Esophagus mucosa (tissue), 1 donor: ENCODE measurements around the gene SSX1. TPM values are rescaled to one million over a fixed set of nuclear protein-coding genes. Genes with fewer than 3 reads are reported as not detected.
"Not testable (repeated sequence)": the region's sequence is repeated elsewhere in the genome, so short reads cannot be mapped to it uniquely, and the experiment has no call there.

Experiments
- ATAC-seq: fragments of 200-7000 bp; cut with Tn5 transposase; one replicate; pipeline ENCODE4 v1.9.1; 2020
- total RNA-seq: library from RNA; stranded (reverse); gene quantifications from one replicate; pipeline ENCODE4 v1.2.4, GENCODE V29; 2023
- donor health status: DM: yes; HTN: yes; CAD: no.

Gene SSX1
- total RNA-seq = not detected

- ATAC-seq = not testable (repeated sequence)
Observed at GRCh38 chrX:48255062-48255796, at the start of gene SSX1. TSS of gene SSX1 (plus strand) at chrX:48255392. CDS start at chrX:48257242, 1,850 bp downstream.

DNA sequence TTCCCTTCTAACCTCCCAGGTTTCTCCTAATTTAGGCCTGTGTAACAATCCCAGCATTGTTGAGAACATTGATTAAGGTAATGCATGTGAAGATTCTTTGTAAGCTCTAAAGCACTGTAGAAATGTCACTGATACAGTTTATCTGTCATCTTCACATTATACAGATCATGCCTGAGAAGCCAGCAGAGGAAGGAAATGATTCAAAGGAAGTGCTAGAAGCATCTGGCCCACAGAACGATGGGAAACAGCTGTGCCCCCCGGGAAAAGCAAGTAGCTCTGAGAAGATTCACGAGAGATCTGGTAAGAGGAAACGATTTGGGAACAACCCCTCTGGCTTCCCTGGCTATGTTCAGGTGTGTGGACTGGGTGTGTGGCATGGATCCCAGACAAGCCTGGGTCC lies 40.9 kb upstream of the SSX1 start:
- not testable (repeated sequence) for ATAC-seq

GRCh38 chrX:48224196-48224595 lies 31.0 kb upstream of the SSX1 start:
- ATAC-seq = not testable (repeated sequence)

DNA sequence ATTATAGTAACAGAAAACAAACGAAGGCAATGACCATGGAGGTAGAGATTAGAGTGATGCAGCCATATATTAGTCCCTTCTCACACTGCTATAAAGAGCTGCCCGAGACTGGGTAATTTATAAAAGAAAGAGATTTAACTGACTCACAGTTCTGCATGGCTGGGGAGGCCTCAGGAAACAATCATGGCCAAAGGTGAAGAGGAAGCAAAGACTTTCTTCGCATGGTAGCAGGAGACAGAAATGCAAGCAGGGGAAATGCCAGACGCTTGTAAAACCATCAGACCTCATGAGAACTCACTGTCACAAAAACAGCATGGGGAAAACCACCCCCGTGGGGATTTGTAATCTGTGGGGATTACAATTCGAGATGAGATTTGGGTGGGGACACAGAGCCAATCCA lies 2.2 kb upstream of the SSX1 start:
- not testable (repeated sequence) for ATAC-seq

GRCh38 chrX:48274365-48274764 lies 19.2 kb downstream of the SSX1 start:
- ATAC-seq = not testable (repeated sequence)

- ATAC-seq = no peak
Observed at GRCh38 chrX:48278958-48279357, 23.8 kb downstream of the SSX1 start.

- not testable (repeated sequence) for ATAC-seq
Observed at GRCh38 chrX:48280729-48281128, 25.5 kb downstream of the SSX1 start.

- no peak for ATAC-seq
Observed at GRCh38 chrX:48306175-48306574, 51.0 kb downstream of the SSX1 start.

DNA sequence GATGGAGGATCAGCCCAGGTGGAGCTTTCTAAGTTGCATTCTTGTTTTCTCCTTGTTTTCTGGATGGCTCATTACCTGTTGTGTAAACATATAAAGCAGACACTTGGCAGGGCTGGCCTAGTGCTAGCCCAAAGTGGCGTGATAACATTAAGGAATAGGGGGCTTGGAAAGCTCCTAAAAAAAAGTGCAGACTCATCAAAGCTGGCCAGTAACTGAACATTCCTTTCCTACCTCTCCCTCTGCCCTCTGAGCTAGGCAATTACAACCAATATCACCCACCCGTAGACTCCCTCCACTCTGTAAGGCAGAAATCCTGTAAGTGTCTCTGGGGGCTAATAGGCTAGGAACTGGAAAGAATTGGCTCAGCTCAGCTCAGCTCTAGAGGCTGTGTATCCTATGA lies 58.8 kb downstream of the SSX1 start:
- ATAC-seq = not testable (repeated sequence)

Other genes with a start within 250 kb of the SSX1 start
- gene SPACA5, start 248.4 kb upstream of the SSX1 start, total RNA-seq = not detected
- gene ZNF630, start 183.8 kb upstream of the SSX1 start, total RNA-seq = 1.4 TPM
- gene SPACA5B, start 124.8 kb upstream of the SSX1 start, total RNA-seq = not detected
- gene SSX5, start 58.6 kb upstream of the SSX1 start, total RNA-seq = not detected
- gene SSX3, start 101.3 kb downstream of the SSX1 start, total RNA-seq = not detected
- not detected for gene SSX4, start 128.1 kb downstream of the SSX1 start, total RNA-seq
- gene SSX4B, start 156.6 kb downstream of the SSX1 start, total RNA-seq = not detected
- 13.6 TPM for gene SLC38A5, start 214.9 kb downstream of the SSX1 start, total RNA-seq
- gene FTSJ1, start 220.8 kb downstream of the SSX1 start, total RNA-seq = 33.8 TPM